SU-DHL-6 (cell line): ENCODE data around the gene UNC5B.

Source experiments
- H2AFZ ChIP-seq: fragments of 200-600 bp; sonication (generic); 2 replicates; pipeline ENCODE4 v1.6.1; 2014; ENCODE audit warnings: low read depth, mild to moderate bottlenecking, moderate library complexity, mixed read lengths, antibody characterized with exemption, low read length; ENCODE audit not compliant: severe bottlenecking
- H3F3A ChIP-seq: fragments of 200-600 bp; shearing (Covaris generic); 2 replicates; pipeline ENCODE4 v1.6.0; 2016; ENCODE audit warnings: antibody characterized with exemption, mild to moderate bottlenecking; ENCODE audit not compliant: insufficient read depth
- H3K27ac ChIP-seq: fragments of 200-600 bp; sonication (generic); 2 replicates; pipeline ENCODE4 v1.5.1; 2016; ENCODE audit warnings: low read depth, mild to moderate bottlenecking, low read length, moderate library complexity, mixed read lengths
- H3K27me3 ChIP-seq: fragments of 200-600 bp; sonication (generic), shearing (Covaris generic); 2 replicates; pipeline ENCODE4 v1.6.0; 2014; ENCODE audit warnings: mild to moderate bottlenecking, low read length
- H3K36me3 ChIP-seq: fragments of 200-600 bp; sonication (generic); 2 replicates; pipeline ENCODE4 v1.6.1; 2014; ENCODE audit warnings: mild to moderate bottlenecking, low read length, mixed read lengths
- H3K4me2 ChIP-seq: fragments of 300-600, 200-600 bp; shearing (Covaris generic), sonication (generic); 2 replicates; pipeline ENCODE4 v1.6.0; 2014; ENCODE audit warnings: low read length, low read depth, mild to moderate bottlenecking; ENCODE audit not compliant: poor library complexity, severe bottlenecking
- H3K4me3 ChIP-seq: fragments of 200-600 bp; sonication (generic); 2 replicates; pipeline ENCODE4 v1.5.1; 2014; ENCODE audit warnings: antibody characterized with exemption, low read length, mild to moderate bottlenecking, mixed read lengths; ENCODE audit not compliant: insufficient read depth, poor library complexity, severe bottlenecking
- H3K79me2 ChIP-seq: fragments of 200-600 bp; sonication (generic); 2 replicates; pipeline ENCODE4 v1.6.1; 2014; ENCODE audit warnings: mild to moderate bottlenecking, low read length, moderate library complexity; ENCODE audit not compliant: insufficient read depth
- H3K9ac ChIP-seq: fragments of 200-600 bp; sonication (generic); 2 replicates; pipeline ENCODE4 v1.7.0; 2014; ENCODE audit warnings: mild to moderate bottlenecking, low read length
- H3K9me2 ChIP-seq: fragments of 200-600 bp; sonication (generic); replicated peaks from 2 replicates; pipeline ENCODE4 v1.6.1; 2014; ENCODE audit warnings: low read length; ENCODE audit not compliant: insufficient read depth
- H3K9me3 ChIP-seq: fragments of 200-600 bp; sonication (generic); 2 replicates; pipeline ENCODE4 v1.6.1; 2014; ENCODE audit warnings: low read length, mixed read lengths; ENCODE audit not compliant: insufficient read depth
- H4K20me1 ChIP-seq: fragments of 200-600 bp; sonication (generic); 2 replicates; pipeline ENCODE4 v1.6.1; 2014; ENCODE audit warnings: low read depth, mild to moderate bottlenecking, antibody characterized with exemption, low read length, moderate library complexity, mixed read lengths
- CTCF ChIP-seq: fragments of 200-600 bp; sonication (generic); IDR thresholded peaks from one replicate; pipeline ENCODE4 v1.5.1; 2017; ENCODE audit warnings: antibody characterized with exemption, mild to moderate bottlenecking, low read length, moderate library complexity; ENCODE audit not compliant: insufficient read depth, poor library complexity, severe bottlenecking
- EZH2phosphoT487 ChIP-seq: fragments of 200-600 bp; sonication (generic), shearing (Covaris generic); conservative IDR thresholded peaks from 2 replicates; pipeline ENCODE4 v1.6.1; 2018; ENCODE audit warnings: mild to moderate bottlenecking, antibody characterized with exemption, low read length, moderate library complexity, mixed read lengths

UNC5B gene

GRCh38 chr10:71204746-71205145 is 7.6 kb upstream of the UNC5B start:
- Histone ChIP-seq H3K9me3 (no peaks in the 10 kb centered on the region), H3K4me3 (no peak overlapping the region), H4K20me1 (no peaks in the 10 kb centered on the region), H2AFZ (no peak overlapping the region), H3K9ac (no peak overlapping the region), H3K4me2 (no peak overlapping the region), H3K36me3 (no peaks in the 10 kb centered on the region), H3K9me2 (no peaks in the 10 kb centered on the region), H3K27me3 (no peaks in the 10 kb centered on the region), H3F3A (no peaks in the 10 kb centered on the region), H3K79me2 (no peaks in the 10 kb centered on the region), H3K27ac (no peak overlapping the region)
- TF ChIP-seq EZH2phosphoT487 (no peak), CTCF (no peak)

DNA sequence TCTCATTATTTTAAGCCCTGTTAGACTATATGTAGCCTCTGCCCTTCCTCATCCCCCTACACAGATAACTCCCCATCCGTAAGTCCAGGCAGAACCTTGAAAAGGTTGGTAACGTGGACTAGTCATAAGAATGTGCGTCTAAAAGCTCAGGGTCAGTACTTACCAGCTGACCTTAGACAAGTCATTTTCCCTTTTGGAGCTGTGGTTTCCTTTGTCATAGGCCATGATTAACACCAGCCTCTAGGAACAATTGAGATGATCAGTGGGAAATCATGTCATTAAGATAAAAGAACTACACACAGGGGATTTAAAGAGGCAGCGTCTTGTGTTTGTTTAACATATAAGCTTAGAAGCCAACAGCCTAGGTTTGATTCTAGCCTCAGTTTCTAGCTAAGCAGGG is 6.9 kb upstream of the UNC5B start:
- H3F3A ChIP-seq = no peaks in the 10 kb centered on the region
- no peak overlapping the region for H3K4me3 ChIP-seq
- H4K20me1 ChIP-seq = no peaks in the 10 kb centered on the region
- no peaks in the 10 kb centered on the region for H3K79me2 ChIP-seq
- H3K9me3 ChIP-seq = no peaks in the 10 kb centered on the region
- H2AFZ ChIP-seq = no peak overlapping the region
- H3K9ac ChIP-seq = no peak overlapping the region
- no peak for TF ChIP-seq EZH2phosphoT487
- TF ChIP-seq CTCF = no peak
- no peak overlapping the region for H3K27ac ChIP-seq
- no peak overlapping the region for H3K4me2 ChIP-seq
- peaks cover 2% of the 10 kb centered on the region; the same call in 1 of the 2 replicates for H3K27me3 ChIP-seq
- no peaks in the 10 kb centered on the region for H3K9me2 ChIP-seq
- no peaks in the 10 kb centered on the region for H3K36me3 ChIP-seq

DNA sequence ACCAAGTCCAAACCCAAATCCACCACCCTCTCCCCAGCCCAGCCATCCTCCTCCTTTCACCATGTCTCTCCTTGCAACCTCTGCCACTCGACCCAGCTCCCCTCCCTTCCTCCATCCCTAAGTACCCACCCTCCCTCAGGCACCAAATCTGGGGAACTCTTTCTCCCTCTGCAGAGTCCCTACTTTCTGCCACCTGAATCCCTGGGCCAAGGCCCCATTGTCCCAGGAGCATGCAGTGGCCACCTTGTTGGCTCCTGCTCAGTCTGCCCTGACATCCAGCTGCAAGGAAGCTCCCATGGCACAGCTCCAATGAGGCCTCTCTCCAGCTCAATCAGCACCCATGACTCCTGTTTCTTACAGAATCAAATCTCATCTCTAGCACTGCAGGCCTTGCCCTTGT is 5.5 kb upstream of the UNC5B start:
- Histone ChIP-seq H3K79me2 (no peaks in the 10 kb centered on the region), H3K9me2 (no peaks in the 10 kb centered on the region), H3K36me3 (no peaks in the 10 kb centered on the region), H2AFZ (no peak overlapping the region), H3K27me3 (peaks cover 5% of the 10 kb centered on the region; the same call in 1 of the 2 replicates), H3K4me3 (no peak overlapping the region), H3K4me2 (no peak overlapping the region), H4K20me1 (no peaks in the 10 kb centered on the region), H3K9ac (no peak overlapping the region), H3K27ac (no peak overlapping the region), H3K9me3 (no peaks in the 10 kb centered on the region), H3F3A (no peaks in the 10 kb centered on the region)
- TF ChIP-seq CTCF (no peak), EZH2phosphoT487 (no peak)

GRCh38 chr10:71207578-71207977 is 4.8 kb upstream of the UNC5B start:
- Histone ChIP-seq H2AFZ (no peak overlapping the region), H3K9ac (no peak overlapping the region), H4K20me1 (no peaks in the 10 kb centered on the region)

More at GRCh38 chr10:71207578-71207977, 4.8 kb upstream of the UNC5B start:
- TF ChIP-seq EZH2phosphoT487 (no peak), CTCF (no peak)
- H3K27ac ChIP-seq = no peak overlapping the region
- no peak overlapping the region for H3K4me3 ChIP-seq
- H3K36me3 ChIP-seq = no peaks in the 10 kb centered on the region
- H3K79me2 ChIP-seq = no peaks in the 10 kb centered on the region
- no peaks in the 10 kb centered on the region for H3K9me2 ChIP-seq
- H3K4me2 ChIP-seq = no peak overlapping the region
- peaks cover 5% of the 10 kb centered on the region; the same call in 1 of the 2 replicates for H3K27me3 ChIP-seq
- no peaks in the 10 kb centered on the region for H3F3A ChIP-seq
- no peaks in the 10 kb centered on the region for H3K9me3 ChIP-seq
